ENCODE measurements around the gene TNFSF15. TPM values are rescaled to one million over a fixed set of nuclear protein-coding genes. Genes with fewer than 3 reads are reported as not detected.

The TNFSF15 gene
- total RNA-seq, 2 experiments from 2014 or later = not detected

DNA sequence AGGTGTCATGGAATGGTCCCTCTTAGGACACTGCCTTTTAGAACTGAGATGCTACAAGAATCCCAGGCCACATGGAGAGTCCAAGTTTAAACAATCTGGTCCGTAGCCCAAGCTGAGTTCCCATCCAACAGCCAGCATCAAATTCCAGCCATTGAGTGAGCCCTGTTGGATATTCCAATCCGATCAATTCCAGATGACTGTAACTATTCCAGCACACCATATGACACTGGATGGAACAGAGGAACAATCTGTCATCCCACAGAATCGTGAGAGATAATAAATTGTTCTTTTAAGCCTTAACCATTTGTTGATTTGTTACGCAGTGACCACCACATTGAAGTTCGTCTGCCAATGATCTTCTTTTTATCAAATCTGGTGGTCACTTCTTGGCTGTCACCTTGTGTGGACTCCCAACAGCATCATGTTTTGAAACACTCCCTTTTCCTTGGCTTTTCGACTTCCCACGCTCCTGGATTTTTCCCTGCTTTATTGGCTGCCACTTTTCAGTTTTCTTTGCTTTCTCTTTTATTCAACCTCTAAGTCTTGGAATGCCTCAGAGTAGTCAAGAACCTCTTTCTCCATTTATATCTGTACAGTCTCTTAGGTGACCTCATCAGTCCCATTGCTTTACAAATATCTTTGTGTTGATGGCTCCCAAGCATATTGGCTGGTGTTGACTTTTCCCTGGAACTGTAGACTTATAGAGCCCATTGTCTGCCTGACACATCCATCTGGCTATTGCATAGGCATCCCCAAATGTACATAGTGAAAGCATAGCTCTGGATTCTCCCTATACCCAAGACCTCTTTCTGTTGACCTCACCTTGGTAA lies 46.1 kb downstream of the TNFSF15 start:
- intact Hi-C loops (cut with DNase I, micrococcal nuclease) = loop anchor here in 1 of 2 experiments (5.0 kb wide), 1 partner anchor 83 kb away; no protein-coding TSS in a partner anchor
- POLR2A ChIA-PET = no interaction called here

DNA sequence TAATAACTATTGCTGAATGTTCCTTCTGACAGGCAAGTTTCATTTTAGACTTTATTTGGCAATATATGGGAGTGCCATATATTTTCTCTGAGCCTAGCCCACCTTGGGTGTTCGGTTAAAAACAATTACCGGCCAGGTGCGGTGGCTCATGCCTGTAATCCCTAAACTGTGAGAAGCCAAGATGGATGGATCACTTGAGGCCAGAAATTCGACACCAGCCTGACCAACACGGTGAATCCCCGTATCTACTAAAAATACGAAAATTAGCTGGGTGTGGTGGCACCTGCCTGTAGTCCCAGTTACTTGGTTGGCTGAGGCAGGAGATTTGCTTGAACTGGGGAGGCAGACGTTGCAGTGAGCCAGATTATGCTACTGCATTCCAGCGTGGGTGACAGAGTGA lies 47.9 kb downstream of the TNFSF15 start:
- ChIA-PET CTCF (no interaction called here), POLR2A (no interaction called here)
- H3K4me3 ChIP-seq (ENCODE audit: low read length) = no peak overlapping the region
- Mint-ChIP-seq H3K36me3 (ENCODE audit: low read depth) (no peaks in the 10 kb centered on the region), H3K9me3 (peaks cover 5% of the 10 kb centered on the region), H3K4me1 (ENCODE audit: low read depth) (peaks cover 8% of the 10 kb centered on the region), H3K27ac (no peak overlapping the region), H3K27me3 (no peaks in the 10 kb centered on the region), H3K4me3 (no peak overlapping the region)
- H3K4me1 ChIP-seq (ENCODE audit: insufficient read depth, low read length) = peaks cover 6% of the 10 kb centered on the region
- H3K27ac ChIP-seq (ENCODE audit: low read depth in 1 of 2, low read length in 2 of 2) = no peak overlapping the region
- TF ChIP-seq, protein P1, sequence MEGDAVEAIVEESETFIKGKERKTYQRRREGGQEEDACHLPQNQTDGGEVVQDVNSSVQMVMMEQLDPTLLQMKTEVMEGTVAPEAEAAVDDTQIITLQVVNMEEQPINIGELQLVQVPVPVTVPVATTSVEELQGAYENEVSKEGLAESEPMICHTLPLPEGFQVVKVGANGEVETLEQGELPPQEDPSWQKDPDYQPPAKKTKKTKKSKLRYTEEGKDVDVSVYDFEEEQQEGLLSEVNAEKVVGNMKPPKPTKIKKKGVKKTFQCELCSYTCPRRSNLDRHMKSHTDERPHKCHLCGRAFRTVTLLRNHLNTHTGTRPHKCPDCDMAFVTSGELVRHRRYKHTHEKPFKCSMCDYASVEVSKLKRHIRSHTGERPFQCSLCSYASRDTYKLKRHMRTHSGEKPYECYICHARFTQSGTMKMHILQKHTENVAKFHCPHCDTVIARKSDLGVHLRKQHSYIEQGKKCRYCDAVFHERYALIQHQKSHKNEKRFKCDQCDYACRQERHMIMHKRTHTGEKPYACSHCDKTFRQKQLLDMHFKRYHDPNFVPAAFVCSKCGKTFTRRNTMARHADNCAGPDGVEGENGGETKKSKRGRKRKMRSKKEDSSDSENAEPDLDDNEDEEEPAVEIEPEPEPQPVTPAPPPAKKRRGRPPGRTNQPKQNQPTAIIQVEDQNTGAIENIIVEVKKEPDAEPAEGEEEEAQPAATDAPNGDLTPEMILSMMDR (IDR thresholded peaks at IDR 0.05) = no peak
- no peaks in the 10 kb centered on the region for H3K27me3 ChIP-seq (ENCODE audit: control insufficient read depth in 1 of 2, insufficient read depth in 2 of 2, low read length in 2 of 2)
- intact Hi-C loops (cut with DNase I, micrococcal nuclease) = loop anchor here in 1 of 2 experiments (5.0 kb wide), 1 partner anchor 84 kb away; no protein-coding TSS in a partner anchor
- no peaks in the 10 kb centered on the region for H3K9me3 ChIP-seq (ENCODE audit: control insufficient read depth in 1 of 2, insufficient read depth in 1 of 2, low read length in 2 of 2)
- no peaks in the 10 kb centered on the region for H3K36me3 ChIP-seq (ENCODE audit: insufficient read depth, low read length)
- no peak for DNase-seq
- ATAC-seq (ENCODE audit: poor library complexity) = no peak

More for the DNA sequence above, 46.1 kb downstream of the TNFSF15 start:
- no peak for ATAC-seq (ENCODE audit: poor library complexity)
- Mint-ChIP-seq H3K36me3 (ENCODE audit: low read depth) (no peaks in the 10 kb centered on the region), H3K9me3 (peaks cover 5% of the 10 kb centered on the region), H3K4me1 (ENCODE audit: low read depth) (peaks cover under 1% of the 10 kb centered on the region), H3K27ac (no peak overlapping the region), H3K4me3 (no peak overlapping the region), H3K27me3 (no peaks in the 10 kb centered on the region)
- TF ChIP-seq, protein P1 (IDR thresholded peaks at IDR 0.05) = no peak
- Histone ChIP-seq H3K27ac (ENCODE audit: low read depth in 1 of 2, low read length in 2 of 2) (no peak overlapping the region), H3K4me1 (ENCODE audit: insufficient read depth, low read length) (peaks cover 2% of the 10 kb centered on the region), H3K4me3 (ENCODE audit: low read length) (no peak overlapping the region), H3K27me3 (ENCODE audit: control insufficient read depth in 1 of 2, insufficient read depth in 2 of 2, low read length in 2 of 2) (no peaks in the 10 kb centered on the region), H3K9me3 (ENCODE audit: control insufficient read depth in 1 of 2, insufficient read depth in 1 of 2, low read length in 2 of 2) (no peaks in the 10 kb centered on the region), H3K36me3 (ENCODE audit: insufficient read depth, low read length) (no peaks in the 10 kb centered on the region)
- CTCF ChIA-PET = no interaction called here
- no peak for DNase-seq

DNA sequence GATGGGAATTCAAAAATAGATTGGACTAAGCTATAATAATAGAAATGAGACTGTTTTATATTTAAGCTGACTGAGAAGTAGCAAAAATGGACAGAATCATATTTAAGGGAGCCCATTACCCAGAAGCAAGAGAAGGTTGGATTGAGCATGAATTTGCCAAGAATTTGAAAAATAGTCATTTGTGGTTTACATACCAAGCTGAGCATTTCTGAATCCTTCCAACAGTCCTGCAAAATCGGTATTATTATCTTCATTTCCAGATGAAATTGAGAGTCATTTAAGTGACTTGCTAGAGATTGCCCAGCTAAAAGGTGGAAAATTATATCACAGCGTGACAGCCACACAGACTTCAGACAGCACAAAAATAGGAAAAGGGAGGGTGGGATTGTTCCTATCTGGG lies 48.4 kb downstream of the TNFSF15 start:
- no peaks in the 10 kb centered on the region for H3K36me3 ChIP-seq (ENCODE audit: insufficient read depth, low read length)
- CTCF ChIA-PET = no interaction called here
- H3K4me1 ChIP-seq (ENCODE audit: insufficient read depth, low read length) = peaks cover 6% of the 10 kb centered on the region
- DNase-seq (no peak), ATAC-seq (ENCODE audit: poor library complexity) (no peak)
- H3K27me3 ChIP-seq (ENCODE audit: control insufficient read depth in 1 of 2, insufficient read depth in 2 of 2, low read length in 2 of 2) = no peaks in the 10 kb centered on the region
- no peaks in the 10 kb centered on the region for H3K36me3 Mint-ChIP-seq (ENCODE audit: low read depth)
- POLR2A ChIA-PET = no interaction called here
- H3K27ac ChIP-seq (ENCODE audit: low read depth in 1 of 2, low read length in 2 of 2) = no peak overlapping the region
- intact Hi-C loops (cut with DNase I, micrococcal nuclease) = loop anchor here in 1 of 2 experiments (5.0 kb wide), 1 partner anchor 85 kb away; no protein-coding TSS in a partner anchor
- H3K9me3 ChIP-seq (ENCODE audit: control insufficient read depth in 1 of 2, insufficient read depth in 1 of 2, low read length in 2 of 2) = no peaks in the 10 kb centered on the region
- H3K4me1 Mint-ChIP-seq (ENCODE audit: low read depth) = peaks cover 8% of the 10 kb centered on the region
- peaks cover 5% of the 10 kb centered on the region for H3K9me3 Mint-ChIP-seq
- H3K4me3 Mint-ChIP-seq = no peak overlapping the region
- no peaks in the 10 kb centered on the region for H3K27me3 Mint-ChIP-seq
- H3K27ac Mint-ChIP-seq = no peak overlapping the region
- TF ChIP-seq, protein P1 (IDR thresholded peaks at IDR 0.05) = no peak
- no peak overlapping the region for H3K4me3 ChIP-seq (ENCODE audit: low read length)
